Endothelial cell (in vitro differentiated cells): ENCODE results near the gene CACYBP. TPM values are rescaled to one million over a fixed set of nuclear protein-coding genes. Genes with fewer than 3 reads are reported as not detected.

Experiments
- DNase-seq: peaks from one replicate; pipeline ENCODE4 v3.0.0; 2021; ENCODE audit warnings: low spot score
- H3K27ac Mint-ChIP-seq: one replicate; pipeline ENCODE4 v1.8.0; 2021; ENCODE audit warnings: mixed read lengths, inconsistent platforms; ENCODE audit not compliant: unreplicated experiment
- H3K27me3 Mint-ChIP-seq: one replicate; pipeline ENCODE4 v1.8.0; 2021; ENCODE audit warnings: mild to moderate bottlenecking, moderate library complexity, mixed read lengths, inconsistent platforms; ENCODE audit not compliant: unreplicated experiment
- H3K36me3 Mint-ChIP-seq: one replicate; pipeline ENCODE4 v1.8.0; 2021; ENCODE audit warnings: mild to moderate bottlenecking, low read depth, mixed read lengths, inconsistent platforms; ENCODE audit not compliant: unreplicated experiment
- H3K4me1 Mint-ChIP-seq: one replicate; pipeline ENCODE4 v1.8.0; 2021; ENCODE audit warnings: mild to moderate bottlenecking, mixed read lengths, inconsistent platforms; ENCODE audit not compliant: unreplicated experiment
- H3K4me3 Mint-ChIP-seq: one replicate; pipeline ENCODE4 v1.8.0; 2021; ENCODE audit warnings: mild to moderate bottlenecking, mixed read lengths, inconsistent platforms; ENCODE audit not compliant: unreplicated experiment
- H3K9me3 Mint-ChIP-seq: one replicate; pipeline ENCODE4 v1.8.0; 2021; ENCODE audit warnings: mixed read lengths, inconsistent platforms; ENCODE audit not compliant: unreplicated experiment
- CTCF ChIP-seq: fragments of 200-600 bp; sonication (generic); IDR thresholded peaks from one replicate; pipeline ENCODE4 v1.5.0; 2021; ENCODE audit warnings: antibody characterized with exemption; ENCODE audit not compliant: unreplicated experiment
- total RNA-seq: library from RNA; stranded (reverse); fragmentation: NEBNext Ultra II Directional; extraction: Animal tissue kit (Norgen Biotek cat#: 25700); gene quantifications from one replicate; pipeline ENCODE4 v1.2.1, GENCODE V29; 2021; ENCODE audit not compliant: unreplicated experiment

The CACYBP gene
- total RNA-seq, 1 donor from 2014 or later: 95.0 TPM

- no peak overlapping the region for H3K27ac Mint-ChIP-seq
- no peak for TF ChIP-seq CTCF
- H3K4me3 Mint-ChIP-seq: no peak overlapping the region
- peaks cover 3% of the 10 kb centered on the region for H3K27me3 Mint-ChIP-seq
- no peaks in the 10 kb centered on the region for H3K9me3 Mint-ChIP-seq
- no peaks in the 10 kb centered on the region for H3K36me3 Mint-ChIP-seq
- no peak for DNase-seq
- H3K4me1 Mint-ChIP-seq: peaks cover 3% of the 10 kb centered on the region
Observed at GRCh38 chr1:174984952-174985351, 14.8 kb upstream of the CACYBP start.

- H3K36me3 Mint-ChIP-seq: no peaks in the 10 kb centered on the region
- no peak overlapping the region for H3K27ac Mint-ChIP-seq
- no peak overlapping the region for H3K4me3 Mint-ChIP-seq
- no peak for DNase-seq
- H3K4me1 Mint-ChIP-seq: no peaks in the 10 kb centered on the region
- peaks cover 3% of the 10 kb centered on the region for H3K27me3 Mint-ChIP-seq
- TF ChIP-seq CTCF: no peak
- H3K9me3 Mint-ChIP-seq: no peaks in the 10 kb centered on the region
Observed at GRCh38 chr1:174988539-174988938, 11.2 kb upstream of the CACYBP start.

- H3K27me3 Mint-ChIP-seq: peaks cover 3% of the 10 kb centered on the region
- DNase-seq: no peak
- no peaks in the 10 kb centered on the region for H3K9me3 Mint-ChIP-seq
- no peak overlapping the region for H3K27ac Mint-ChIP-seq
- H3K4me1 Mint-ChIP-seq: no peaks in the 10 kb centered on the region
- no peaks in the 10 kb centered on the region for H3K36me3 Mint-ChIP-seq
- TF ChIP-seq CTCF: no peak
- H3K4me3 Mint-ChIP-seq: no peak overlapping the region
Observed at GRCh38 chr1:174988986-174989385, 10.8 kb upstream of the CACYBP start.

- H3K27ac Mint-ChIP-seq: no peak overlapping the region
- H3K27me3 Mint-ChIP-seq: peaks cover 3% of the 10 kb centered on the region
- no peak for DNase-seq
- H3K9me3 Mint-ChIP-seq: no peaks in the 10 kb centered on the region
- H3K36me3 Mint-ChIP-seq: no peaks in the 10 kb centered on the region
- H3K4me3 Mint-ChIP-seq: no peak overlapping the region
- no peak for TF ChIP-seq CTCF
- H3K4me1 Mint-ChIP-seq: no peaks in the 10 kb centered on the region
Observed at GRCh38 chr1:174989536-174990220, 10.1 kb upstream of the CACYBP start.

GRCh38 chr1:174990382-174990999, 9.3 kb upstream of the CACYBP start:
- H3K27ac Mint-ChIP-seq: no peak overlapping the region

More at GRCh38 chr1:174990382-174990999, 9.3 kb upstream of the CACYBP start:
- H3K27me3 Mint-ChIP-seq: peaks cover 3% of the 10 kb centered on the region
- no peak overlapping the region for H3K4me3 Mint-ChIP-seq
- H3K9me3 Mint-ChIP-seq: no peaks in the 10 kb centered on the region
- H3K4me1 Mint-ChIP-seq: no peaks in the 10 kb centered on the region
- no peaks in the 10 kb centered on the region for H3K36me3 Mint-ChIP-seq
- DNase-seq: no peak
- no peak for TF ChIP-seq CTCF
